ENCODE data around the gene MYMX.

MYMX gene

DNA sequence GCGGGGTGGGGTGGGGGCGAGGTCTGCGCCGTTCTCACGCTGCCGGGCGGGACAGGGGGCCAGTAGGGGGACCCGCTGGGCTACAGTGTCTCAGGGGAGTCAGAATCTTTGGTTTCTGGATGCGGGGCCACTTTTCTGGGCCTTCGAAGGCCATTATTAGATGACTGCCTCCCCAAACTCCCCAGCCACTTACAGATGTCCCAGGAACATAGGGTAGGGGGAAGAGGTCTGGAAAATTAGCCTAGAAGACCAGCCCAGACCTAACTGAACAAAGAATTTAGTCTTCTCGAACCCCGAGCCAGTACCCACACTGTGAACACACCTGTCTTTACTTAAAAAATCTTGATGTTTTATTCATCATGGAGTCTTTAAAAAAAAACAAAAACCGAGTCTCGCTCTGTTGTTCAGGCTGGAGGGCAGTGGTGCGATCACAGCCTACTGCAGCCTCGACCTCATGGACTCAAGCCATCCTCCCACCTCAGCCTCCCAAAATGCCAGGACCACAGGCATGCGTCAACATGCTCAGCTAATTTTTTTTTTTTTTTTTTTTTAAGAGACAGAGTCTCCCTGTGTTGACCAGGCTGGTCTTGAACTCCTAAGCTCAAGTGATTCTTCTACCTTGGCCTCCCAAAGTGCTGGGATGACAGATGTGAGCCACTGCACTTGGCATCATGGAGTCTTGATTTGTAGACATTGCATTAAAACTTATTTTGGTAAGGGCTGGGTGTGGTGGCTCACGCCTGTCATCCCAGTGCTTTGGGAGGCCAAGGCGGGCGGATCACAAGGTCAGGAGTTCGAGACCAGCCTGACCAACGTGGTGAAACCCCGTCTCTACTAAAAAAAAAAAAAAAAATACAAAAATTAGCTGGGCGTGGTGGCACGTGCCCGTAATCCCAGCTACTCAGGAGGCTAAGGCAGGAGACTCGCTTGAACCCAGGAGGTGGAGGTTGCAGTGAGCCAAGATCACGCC, 3.4 kb downstream of the MYMX start:
- no peak for DNase-seq (ENCODE audit: low read depth in 2 of 2)
- peak overlapping the region in 1 of 2 donors; percentile 45 for H3K4me3 ChIP-seq (replicated peaks in 1 of 2; ENCODE audit: low read depth in 2 of 2, low read length in 2 of 2)
- TF ChIP-seq, protein P1, sequence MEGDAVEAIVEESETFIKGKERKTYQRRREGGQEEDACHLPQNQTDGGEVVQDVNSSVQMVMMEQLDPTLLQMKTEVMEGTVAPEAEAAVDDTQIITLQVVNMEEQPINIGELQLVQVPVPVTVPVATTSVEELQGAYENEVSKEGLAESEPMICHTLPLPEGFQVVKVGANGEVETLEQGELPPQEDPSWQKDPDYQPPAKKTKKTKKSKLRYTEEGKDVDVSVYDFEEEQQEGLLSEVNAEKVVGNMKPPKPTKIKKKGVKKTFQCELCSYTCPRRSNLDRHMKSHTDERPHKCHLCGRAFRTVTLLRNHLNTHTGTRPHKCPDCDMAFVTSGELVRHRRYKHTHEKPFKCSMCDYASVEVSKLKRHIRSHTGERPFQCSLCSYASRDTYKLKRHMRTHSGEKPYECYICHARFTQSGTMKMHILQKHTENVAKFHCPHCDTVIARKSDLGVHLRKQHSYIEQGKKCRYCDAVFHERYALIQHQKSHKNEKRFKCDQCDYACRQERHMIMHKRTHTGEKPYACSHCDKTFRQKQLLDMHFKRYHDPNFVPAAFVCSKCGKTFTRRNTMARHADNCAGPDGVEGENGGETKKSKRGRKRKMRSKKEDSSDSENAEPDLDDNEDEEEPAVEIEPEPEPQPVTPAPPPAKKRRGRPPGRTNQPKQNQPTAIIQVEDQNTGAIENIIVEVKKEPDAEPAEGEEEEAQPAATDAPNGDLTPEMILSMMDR (IDR thresholded peaks at IDR 0.05; ENCODE audit: low read depth, low read length), result no peak

DNA sequence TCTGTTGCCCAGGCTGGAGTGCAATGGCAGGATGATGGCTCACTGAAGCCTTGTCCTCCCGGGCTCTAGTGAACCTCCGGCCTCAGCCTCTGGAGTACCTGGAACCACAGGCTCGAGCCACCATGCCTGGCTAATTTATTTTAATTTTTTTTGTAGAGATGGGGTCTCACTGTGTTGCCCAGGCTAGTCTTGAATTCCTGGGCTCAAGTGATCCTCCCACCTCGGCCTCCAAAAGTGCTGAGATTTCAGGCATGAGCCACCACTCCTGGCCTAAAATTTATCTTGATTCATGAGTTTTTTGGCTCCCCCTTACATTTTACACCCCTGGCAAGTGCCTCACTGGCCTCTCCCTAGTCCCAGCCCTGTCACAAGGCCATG, 4.2 kb downstream of the MYMX start:
- no peak for DNase-seq (ENCODE audit: low read depth in 2 of 2)
- H3K4me3 ChIP-seq (replicated peaks in 1 of 2; ENCODE audit: low read depth in 2 of 2, low read length in 2 of 2), result no peak overlapping the region
- TF ChIP-seq, protein P1 (IDR thresholded peaks at IDR 0.05; ENCODE audit: low read depth, low read length), result no peak

DNA sequence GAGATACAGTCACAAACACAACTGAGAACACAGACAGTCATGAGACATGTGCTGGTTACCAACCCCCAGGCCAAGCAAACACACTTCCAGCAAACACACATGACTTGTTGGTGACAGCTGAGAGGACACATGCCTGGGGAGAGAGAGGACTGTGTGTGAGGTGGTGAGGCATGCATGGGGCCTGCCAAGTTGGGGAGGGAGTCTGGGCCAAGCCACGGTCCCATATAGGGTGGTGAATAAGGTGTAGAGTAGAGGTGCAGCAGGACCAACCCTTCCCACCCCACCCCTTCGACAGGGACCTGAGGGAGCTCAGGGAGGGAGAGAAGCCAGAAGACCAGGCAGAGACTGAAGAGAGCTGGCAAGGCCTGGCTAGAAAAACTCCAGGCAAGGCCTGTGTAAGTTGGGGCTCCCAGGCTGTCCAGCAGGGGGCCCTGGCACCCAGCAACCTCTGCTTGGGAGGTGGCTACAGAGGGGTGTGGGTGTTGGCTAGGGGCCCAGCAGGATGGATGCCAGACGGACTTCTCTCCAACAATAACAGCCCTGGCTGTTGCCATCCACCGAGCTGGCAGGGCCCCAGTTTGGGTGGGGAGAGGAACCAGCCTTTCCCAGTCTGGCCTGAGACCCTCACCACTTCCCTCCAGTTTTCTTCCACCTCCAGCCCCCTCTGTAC, 4.7 kb downstream of the MYMX start:
- no peak overlapping the region for H3K4me3 ChIP-seq (replicated peaks in 1 of 2; ENCODE audit: low read depth in 2 of 2, low read length in 2 of 2)
- TF ChIP-seq, protein P1 (IDR thresholded peaks at IDR 0.05; ENCODE audit: low read depth, low read length), result peak; percentile 90
- peak; percentile 84 to 94 for DNase-seq (ENCODE audit: low read depth in 2 of 2)

DNA sequence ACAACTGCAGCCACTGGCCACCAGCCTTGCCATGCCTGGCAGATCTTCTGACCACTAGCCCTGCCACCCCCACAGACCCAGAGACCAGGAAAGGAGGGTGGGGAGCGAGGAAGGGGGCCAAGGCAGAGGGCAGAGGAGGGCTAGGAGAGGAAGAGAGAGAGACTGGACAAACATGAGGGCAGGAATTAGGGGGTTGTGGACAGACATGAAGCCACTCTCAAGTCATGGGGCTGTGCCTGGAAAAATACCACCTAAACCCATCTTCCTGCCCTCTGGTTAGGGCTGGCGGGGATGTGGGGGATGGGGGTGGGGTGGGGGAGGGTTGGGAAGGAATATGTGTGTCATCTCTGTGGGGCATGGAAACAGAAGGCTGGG, 5.2 kb downstream of the MYMX start:
- no peak overlapping the region for H3K4me3 ChIP-seq (replicated peaks in 1 of 2; ENCODE audit: low read depth in 2 of 2, low read length in 2 of 2)
- DNase-seq (ENCODE audit: low read depth in 2 of 2), result no peak
- TF ChIP-seq, protein P1 (IDR thresholded peaks at IDR 0.05; ENCODE audit: low read depth, low read length), result no peak

DNA sequence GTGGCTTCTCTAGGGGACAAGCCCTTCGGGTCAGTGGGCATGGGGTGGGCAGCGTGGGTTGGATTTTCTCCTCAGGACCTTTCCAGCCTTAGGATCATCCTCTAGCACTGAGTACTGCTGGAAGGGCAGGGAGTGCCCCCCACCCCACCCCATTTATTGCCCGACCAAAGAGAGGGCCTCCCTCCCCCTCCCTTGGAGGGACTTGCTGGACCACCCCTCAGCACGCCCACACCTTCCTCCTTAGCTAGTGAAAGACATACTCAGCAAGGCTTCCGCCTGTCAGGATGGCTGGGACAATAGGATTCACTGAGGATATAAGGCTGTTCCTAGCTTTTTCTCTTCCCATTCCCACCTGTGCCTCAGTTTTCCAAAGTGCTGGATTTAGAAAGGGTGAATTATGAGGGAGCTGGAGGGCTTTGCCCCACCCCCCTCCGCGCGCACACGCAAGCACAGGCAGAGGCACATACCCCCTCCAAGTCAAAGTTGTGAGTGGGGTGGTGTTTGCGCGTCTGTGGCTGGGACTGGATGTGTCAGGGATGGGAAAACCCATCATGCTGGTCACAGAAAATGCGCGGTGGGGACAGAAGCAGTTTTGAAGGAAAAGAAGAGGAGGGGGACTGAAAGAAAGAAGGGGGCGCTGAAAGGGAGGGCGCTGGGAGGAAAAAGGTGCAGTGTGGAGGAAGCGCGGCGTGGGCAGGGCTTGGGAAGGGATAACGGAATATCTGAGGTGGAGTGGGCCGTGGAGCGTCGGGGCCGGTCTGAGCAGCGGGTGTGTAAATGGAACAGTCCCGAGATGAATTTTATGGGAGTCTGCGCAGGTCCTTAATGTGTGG, 6.0 kb downstream of the MYMX start:
- no peak for DNase-seq (ENCODE audit: low read depth in 2 of 2)
- TF ChIP-seq, protein P1 (IDR thresholded peaks at IDR 0.05; ENCODE audit: low read depth, low read length), result no peak
- H3K4me3 ChIP-seq (replicated peaks in 1 of 2; ENCODE audit: low read depth in 2 of 2, low read length in 2 of 2), result peak overlapping the region; percentile 50 to 60

DNA sequence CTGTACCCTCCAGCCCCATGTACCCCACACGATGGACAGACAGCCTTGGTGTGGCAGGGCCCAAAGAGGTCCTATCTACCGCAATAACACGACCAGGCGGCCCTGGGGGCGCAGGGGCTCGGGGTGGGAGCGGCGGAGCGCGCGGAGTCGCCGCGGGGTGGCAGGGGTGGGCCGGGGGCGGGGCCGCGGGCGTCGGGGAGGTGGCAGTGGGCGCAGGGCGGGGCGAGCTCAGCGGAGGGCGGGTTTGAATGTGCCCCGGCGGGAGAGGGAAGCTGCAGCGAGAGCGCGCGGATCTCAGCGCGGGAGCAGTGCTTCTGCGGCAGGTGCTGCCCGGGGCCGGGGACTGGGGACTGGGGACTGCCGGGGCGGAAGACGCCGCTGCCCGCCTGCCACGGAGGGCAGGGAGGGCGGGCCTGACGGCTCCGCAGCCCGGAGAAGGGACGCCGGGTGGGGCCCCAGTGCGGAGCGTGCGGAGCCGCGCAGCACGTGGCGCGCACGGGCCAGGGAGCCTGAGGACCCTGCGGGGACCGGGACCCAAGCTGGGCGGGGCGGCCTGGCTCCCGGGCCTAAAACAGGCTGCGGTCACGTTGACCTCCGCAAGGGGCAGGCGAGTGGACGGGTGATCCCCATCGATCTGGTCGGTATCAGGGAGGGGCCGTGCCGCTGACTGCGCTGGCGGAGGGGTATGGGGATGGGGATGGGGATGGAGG, 6.7 kb downstream of the MYMX start, which contains the start of gene SLC29A1:
Gene SLC29A1, plus strand, starts transcription at position 277 of the 710 bp plus-strand sequence. CDS start 3,719 bp downstream, outside the sequence.
- TF ChIP-seq, protein P1 (IDR thresholded peaks at IDR 0.05; ENCODE audit: low read depth, low read length), result no peak
- DNase-seq (ENCODE audit: low read depth in 2 of 2), result peak; percentile 34 to 42

More for the DNA sequence above, 6.7 kb downstream of the MYMX start, which contains the start of gene SLC29A1:
- H3K4me3 ChIP-seq (replicated peaks in 1 of 2; ENCODE audit: low read depth in 2 of 2, low read length in 2 of 2), result peak within 1 kb of the TSS; percentile 50 to 60
